Naive thymus-derived CD8-positive, alpha-beta T cell (primary cell): ENCODE results near the gene ZFPL1. TPM values are rescaled to one million over a fixed set of nuclear protein-coding genes. Genes with fewer than 3 reads are reported as not detected.

Experiments
- ATAC-seq, 2 donors: fragments of 150-1000 bp; cut with Tn5 transposase in 1 of 2; sonication (Bioruptor Pico), chemical (Tn5 transposase) in 1 of 2; 1 replicate in 1 of 2; 2 replicates in 1 of 2; pipeline ENCODE4 v1.10.0; 2021; ENCODE audit warnings: mild to moderate bottlenecking in 2 of 2, moderate library complexity in 2 of 2
- POLR2A ChIA-PET: fragments of 350-600 bp; sonication (Branson Sonifier 250); formaldehyde crosslinking; loops from one replicate; lab custom pipeline; 2021; ENCODE audit warnings: antibody characterized with exemption; lab: Charles Lee
- DNase-seq, 10 donors: peaks; one replicate each; pipeline versions ENCODE4 v3.0.0 to v3.0.0-alpha.2; 2020 to 2022
- H3K27ac Mint-ChIP-seq, 10 donors: one replicate each; pipeline ENCODE4 v1.8.0; 2020 to 2022; ENCODE audit warnings: mild to moderate bottlenecking in 10 of 10, mixed read lengths in 10 of 10, moderate library complexity in 4 of 10, inconsistent platforms in 1 of 10
- H3K27me3 Mint-ChIP-seq, 5 donors: one replicate each; pipeline ENCODE4 v1.8.0; 2021 to 2022; ENCODE audit warnings: mixed read lengths in 5 of 5
- H3K36me3 Mint-ChIP-seq, 3 donors: one replicate each; pipeline ENCODE4 v1.8.0; 2020 to 2022; ENCODE audit warnings: mixed read lengths in 3 of 3, mild to moderate bottlenecking in 2 of 3, inconsistent platforms in 1 of 3
- H3K4me1 Mint-ChIP-seq, 4 donors: one replicate each; pipeline ENCODE4 v1.8.0; 2021 to 2022; ENCODE audit warnings: mixed read lengths in 4 of 4
- H3K4me3 Mint-ChIP-seq, 10 donors: one replicate each; pipeline ENCODE4 v1.8.0; 2020 to 2022; ENCODE audit warnings: mild to moderate bottlenecking in 10 of 10, mixed read lengths in 10 of 10, moderate library complexity in 6 of 10, inconsistent platforms in 1 of 10
- H3K9me3 Mint-ChIP-seq, 9 donors: one replicate each; pipeline ENCODE4 v1.8.0; 2020 to 2022; ENCODE audit warnings: mixed read lengths in 9 of 9, mild to moderate bottlenecking in 3 of 9, inconsistent platforms in 1 of 9, moderate library complexity in 1 of 9
- polyA plus RNA-seq, 3 donors: library from polyadenylated mRNA; unstranded; fragments of 300-500 nt; fragmentation: Illumina TruSeq; gene quantifications; one replicate each; pipeline ENCODE4 v1.2.3, GENCODE V29; 2021
- total RNA-seq, 8 experiments: library from RNA in 2 of 8; stranded (reverse) in 2 of 8; gene quantifications; one replicate each; pipeline ENCODE4 v1.2.3 and lab custom pipeline; 2021 to 2026

ZFPL1 gene
- total and polyA plus RNA-seq, 5 experiments from 2014 or later: 21.5 to 50.5 (median 33.1) TPM

DNA sequence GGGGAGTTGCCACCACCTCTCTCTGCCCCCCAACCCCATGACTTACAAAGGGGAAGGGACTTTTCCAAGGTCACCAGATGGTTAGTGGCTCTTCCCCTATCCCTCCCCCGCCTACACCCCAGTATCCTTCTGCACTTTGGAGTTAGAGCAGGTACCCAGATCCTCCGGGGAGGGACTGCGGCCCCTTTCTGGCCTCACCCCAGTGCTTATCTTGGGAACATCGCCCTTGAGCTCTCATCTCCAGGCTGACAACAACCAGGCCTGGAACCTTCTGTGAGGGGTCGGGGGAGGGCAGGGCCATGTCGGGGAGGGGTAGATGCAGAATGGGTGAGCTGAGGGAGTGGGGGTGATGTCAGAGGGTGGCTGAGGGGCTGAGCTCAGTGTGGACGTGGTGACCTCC, 18.2 kb upstream of the ZFPL1 start:
- Mint-ChIP-seq H3K27ac (no peak overlapping the region), H3K9me3 (no peaks in the 10 kb centered on the region), H3K4me1 (peaks cover 0 to 4% (median 2%) of the 10 kb centered on the region in 4 donors), H3K36me3 (no peaks in the 10 kb centered on the region), H3K27me3 (no peaks in the 10 kb centered on the region), H3K4me3 (no peak overlapping the region)
- POLR2A ChIA-PET: no interaction called here
- ATAC-seq: no peak
- DNase-seq: no peak

DNA sequence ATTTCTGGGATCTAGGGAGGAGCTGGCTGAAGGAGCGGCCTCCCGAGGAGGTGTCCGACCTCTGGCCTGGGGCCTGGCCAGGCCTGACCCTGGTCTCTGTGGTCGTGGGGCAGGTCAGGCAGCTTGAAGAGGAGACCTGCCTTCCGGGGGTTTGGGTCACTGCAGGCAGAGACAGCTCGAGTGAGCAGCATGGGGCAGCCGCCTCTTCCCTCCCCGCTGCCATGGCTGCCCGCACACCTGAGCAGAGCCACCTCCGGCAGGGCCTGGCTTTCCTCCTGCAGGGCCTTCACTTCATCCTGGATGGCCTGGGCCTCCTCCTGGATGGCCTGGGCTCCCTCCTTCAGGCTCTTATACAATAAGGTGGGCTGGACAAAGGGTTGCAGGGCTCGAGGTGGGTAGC, 17.7 kb upstream of the ZFPL1 start:
- Mint-ChIP-seq H3K36me3 (no peaks in the 10 kb centered on the region), H3K27me3 (no peaks in the 10 kb centered on the region), H3K4me3 (no peak overlapping the region), H3K4me1 (peaks cover 0 to 2% (median under 1%) of the 10 kb centered on the region in 4 donors), H3K9me3 (no peaks in the 10 kb centered on the region), H3K27ac (no peak overlapping the region)
- ATAC-seq (no peak), DNase-seq (no peak)
- POLR2A ChIA-PET: no interaction called here

DNA sequence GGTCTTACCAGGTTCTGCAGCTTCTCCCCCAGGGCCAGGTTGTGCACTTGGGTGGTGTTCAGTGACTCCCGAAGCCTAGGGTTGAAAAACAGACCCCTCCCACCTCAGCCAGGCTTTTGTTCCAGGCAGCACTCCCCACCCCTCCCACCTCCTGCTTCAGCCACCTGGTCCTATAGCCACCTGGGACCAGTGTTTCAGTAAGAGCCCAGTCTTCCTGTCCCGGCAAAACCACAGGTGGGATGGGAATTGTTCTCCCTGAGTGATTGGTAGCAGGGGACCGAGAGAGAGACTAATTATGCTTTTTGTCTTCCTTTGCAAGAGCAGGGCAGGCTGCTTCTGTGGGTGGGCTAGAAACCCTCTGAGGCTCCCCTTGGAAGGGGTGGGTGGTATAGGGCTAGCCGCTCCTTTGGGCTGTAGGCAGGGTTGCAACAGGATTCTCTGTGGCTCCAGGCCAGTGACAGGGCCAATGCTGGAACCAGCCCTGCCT, 17.2 kb upstream of the ZFPL1 start:
- no peak overlapping the region for H3K4me3 Mint-ChIP-seq
- DNase-seq (no peak), ATAC-seq (no peak)
- H3K27me3 Mint-ChIP-seq: no peaks in the 10 kb centered on the region
- POLR2A ChIA-PET: no interaction called here
- H3K27ac Mint-ChIP-seq: no peak overlapping the region
- peaks cover 0 to 2% (median under 1%) of the 10 kb centered on the region in 4 donors for H3K4me1 Mint-ChIP-seq
- no peaks in the 10 kb centered on the region for H3K9me3 Mint-ChIP-seq
- no peaks in the 10 kb centered on the region for H3K36me3 Mint-ChIP-seq

DNA sequence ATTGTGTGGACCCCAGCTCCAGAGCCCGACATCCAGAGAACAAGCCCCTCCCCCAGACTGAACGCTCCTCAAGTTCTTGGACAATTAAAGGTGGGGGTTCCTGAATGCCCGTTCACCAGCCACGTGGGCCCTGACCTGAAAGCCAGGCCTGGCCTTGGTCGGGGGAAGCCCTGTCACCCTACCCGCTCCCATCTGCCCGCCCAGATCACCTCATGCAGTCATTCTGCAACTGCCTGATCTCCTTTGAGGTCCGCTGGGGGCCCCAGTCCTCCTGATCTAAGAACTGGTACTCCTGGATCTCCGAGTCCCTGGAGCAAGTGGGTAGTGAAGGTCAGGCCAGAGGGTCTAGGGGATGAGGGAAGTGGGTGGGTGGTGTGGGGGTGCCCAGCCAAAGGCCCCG, 16.6 kb upstream of the ZFPL1 start:
- no peak overlapping the region for H3K4me3 Mint-ChIP-seq
- H3K4me1 Mint-ChIP-seq: peaks cover 0 to 2% (median under 1%) of the 10 kb centered on the region in 4 donors
- peak overlapping the region in 1 of 10 donors; percentile 29 for H3K27ac Mint-ChIP-seq
- no peaks in the 10 kb centered on the region for H3K27me3 Mint-ChIP-seq
- no peaks in the 10 kb centered on the region for H3K36me3 Mint-ChIP-seq
- no peak for DNase-seq
- no peaks in the 10 kb centered on the region for H3K9me3 Mint-ChIP-seq
- POLR2A ChIA-PET: no interaction called here
- no peak for ATAC-seq

DNA sequence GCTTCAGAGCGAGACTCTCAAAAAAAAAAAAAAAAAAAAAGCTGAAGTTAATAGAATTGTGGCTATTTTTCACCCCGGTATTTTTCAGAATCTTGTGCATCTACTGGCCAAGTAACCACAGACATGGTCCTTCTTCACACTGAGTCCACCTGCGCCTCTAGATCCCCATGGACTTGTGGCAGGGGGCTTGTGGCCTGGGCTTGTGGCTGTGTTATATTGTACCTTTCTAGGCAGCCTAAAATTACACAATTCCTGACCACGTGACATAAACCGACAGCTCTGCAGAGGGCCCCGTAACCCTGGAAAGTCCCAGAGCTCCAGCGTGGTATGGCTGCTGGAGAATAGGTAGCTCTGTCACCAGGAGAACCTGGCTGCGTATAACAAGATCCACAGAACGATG, 14.8 kb upstream of the ZFPL1 start:
- POLR2A ChIA-PET: no interaction called here
- peaks cover 0 to 2% (median 0%) of the 10 kb centered on the region in 4 donors for H3K4me1 Mint-ChIP-seq
- no peaks in the 10 kb centered on the region for H3K36me3 Mint-ChIP-seq
- no peak overlapping the region for H3K4me3 Mint-ChIP-seq
- no peak for ATAC-seq
- DNase-seq: no peak
- no peak overlapping the region for H3K27ac Mint-ChIP-seq
- H3K9me3 Mint-ChIP-seq: no peaks in the 10 kb centered on the region
- H3K27me3 Mint-ChIP-seq: no peaks in the 10 kb centered on the region

DNA sequence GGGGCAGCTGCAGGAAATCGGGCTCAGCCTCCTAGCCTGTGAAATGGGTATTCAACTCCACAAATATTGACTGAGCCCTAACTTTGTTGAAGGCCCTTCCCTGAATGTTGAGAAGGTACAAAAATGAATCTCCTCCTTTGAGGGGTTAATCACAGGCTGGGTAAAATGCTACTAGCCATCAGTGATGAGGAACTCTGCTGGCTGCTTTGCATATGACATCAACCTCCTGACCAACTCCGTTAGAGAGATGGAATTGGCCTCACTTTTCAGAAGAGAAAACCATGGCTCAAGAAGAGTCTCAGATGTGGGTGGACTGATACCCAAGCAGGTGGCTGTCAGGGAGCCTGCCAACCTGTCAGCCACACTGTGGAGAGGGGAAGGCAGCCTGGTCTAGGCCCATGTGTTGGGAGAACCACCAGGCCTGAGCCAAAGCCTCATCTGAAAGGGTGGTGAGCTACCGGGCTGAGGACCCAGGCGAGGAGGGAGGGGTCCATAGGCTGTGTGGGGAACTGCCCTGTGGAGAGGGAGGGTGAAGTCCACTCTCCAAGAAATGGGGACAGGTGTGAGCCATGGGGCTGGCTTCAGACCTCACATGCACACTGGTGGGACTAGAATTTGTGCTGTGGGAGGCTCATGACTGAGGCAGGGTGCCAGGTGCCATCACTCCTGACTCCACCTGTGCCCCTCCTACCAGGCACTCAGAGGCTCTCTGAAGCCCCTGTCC, 12.0 kb upstream of the ZFPL1 start:
- Mint-ChIP-seq H3K27ac (no peak overlapping the region), H3K4me3 (no peak overlapping the region), H3K36me3 (no peaks in the 10 kb centered on the region), H3K9me3 (no peaks in the 10 kb centered on the region), H3K4me1 (peaks cover 0 to 2% (median 0%) of the 10 kb centered on the region in 4 donors), H3K27me3 (no peaks in the 10 kb centered on the region)
- no peak for DNase-seq
- POLR2A ChIA-PET: interaction anchor here (0.7 to 0.9 kb wide), 2 partner anchors 9 to 50 kb away, joined by 3 to 5 read pairs; partner anchors contain the start of genes FAU and MRPL49
- ATAC-seq: no peak

DNA sequence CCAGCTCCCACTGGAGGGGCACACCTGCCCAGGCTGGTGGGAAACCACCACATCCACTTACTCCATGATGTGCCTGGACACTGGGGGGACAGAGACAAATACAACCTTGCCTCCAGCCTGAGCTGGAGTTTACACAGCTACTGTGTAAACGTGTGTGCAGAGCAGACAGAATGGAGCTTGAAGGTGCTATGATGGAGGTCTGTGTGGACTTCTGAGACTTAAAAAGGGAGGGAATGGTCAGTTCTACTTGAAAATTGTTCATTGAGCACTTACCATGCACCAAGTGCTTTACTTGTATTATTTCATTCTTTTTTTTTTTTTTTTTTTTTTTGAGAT, 11.4 kb upstream of the ZFPL1 start:
- H3K4me1 Mint-ChIP-seq: peaks cover 0 to 2% (median 0%) of the 10 kb centered on the region in 4 donors
- H3K27ac Mint-ChIP-seq: no peak overlapping the region
- no peak for DNase-seq

DNA sequence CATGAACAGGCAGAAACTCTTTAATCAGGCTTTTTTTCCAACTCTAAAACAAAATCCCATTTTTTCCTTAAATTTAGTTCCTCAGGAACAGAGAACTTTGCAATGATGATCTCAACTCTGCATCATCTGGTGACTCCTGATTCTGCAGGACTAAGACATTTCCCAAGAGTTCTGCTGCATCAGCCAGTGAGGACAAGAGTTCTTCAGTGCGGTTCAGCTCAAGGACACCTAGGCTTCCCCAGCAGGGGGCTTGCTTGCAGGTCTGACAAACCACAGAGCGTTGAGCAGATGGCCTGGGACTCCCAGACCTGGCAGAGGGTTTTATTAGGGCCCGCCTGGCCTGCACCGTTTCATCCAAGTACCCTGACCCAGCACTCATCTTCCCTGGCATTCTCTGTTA, 6.6 kb upstream of the ZFPL1 start:
- ATAC-seq: no peak
- Mint-ChIP-seq H3K4me1 (peaks cover 4 to 10% (median 6%) of the 10 kb centered on the region in 4 donors), H3K27me3 (no peaks in the 10 kb centered on the region), H3K27ac (peak overlapping the region in 2 of 10 donors; percentile 70 to 84), H3K36me3 (no peaks in the 10 kb centered on the region), H3K9me3 (no peaks in the 10 kb centered on the region), H3K4me3 (no peak overlapping the region)
- POLR2A ChIA-PET: interaction anchor here (0.9 kb wide), 1 partner anchor 63 kb away, joined by 3 read pairs; the partner anchor contains the start of gene ARL2
- no peak for DNase-seq

More for the DNA sequence above, 11.4 kb upstream of the ZFPL1 start:
- H3K4me3 Mint-ChIP-seq: no peak overlapping the region
- H3K9me3 Mint-ChIP-seq: no peaks in the 10 kb centered on the region
- no peak for ATAC-seq
- H3K27me3 Mint-ChIP-seq: no peaks in the 10 kb centered on the region
- no peaks in the 10 kb centered on the region for H3K36me3 Mint-ChIP-seq
- POLR2A ChIA-PET: interaction anchor here (0.7 to 0.9 kb wide), 2 partner anchors 8 to 50 kb away, joined by 3 to 5 read pairs; partner anchors contain the start of genes FAU and MRPL49

DNA sequence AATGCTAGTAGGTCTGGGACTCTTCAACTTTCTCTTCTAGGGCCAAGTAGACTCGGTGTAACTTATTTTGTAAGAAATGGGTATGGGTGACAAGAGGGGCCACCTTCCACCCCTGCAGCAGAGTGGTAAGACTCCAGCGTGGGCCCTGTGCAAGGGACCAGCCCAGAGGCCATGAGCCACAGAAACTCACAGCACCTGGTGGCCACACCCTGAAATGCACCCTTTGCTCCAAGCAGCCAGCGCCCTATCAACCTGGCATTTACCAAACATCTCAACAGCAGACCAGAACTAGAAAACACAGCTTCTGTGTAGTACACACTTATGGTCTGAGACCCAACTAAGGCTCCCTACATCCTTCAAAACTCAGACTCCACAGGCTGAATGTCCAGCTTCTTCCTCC, 5.9 kb upstream of the ZFPL1 start:
- Mint-ChIP-seq H3K4me1 (peaks cover 4 to 15% (median 6%) of the 10 kb centered on the region in 4 donors), H3K9me3 (no peaks in the 10 kb centered on the region), H3K27me3 (no peaks in the 10 kb centered on the region), H3K4me3 (no peak overlapping the region), H3K27ac (peak overlapping the region in 7 of 10 donors; percentile 33 to 86 (median 62)), H3K36me3 (no peaks in the 10 kb centered on the region)
- ATAC-seq: peak; percentile 99 to 100
- DNase-seq: peak; percentile 43 to 81 (median 62)
- POLR2A ChIA-PET: no interaction called here

DNA sequence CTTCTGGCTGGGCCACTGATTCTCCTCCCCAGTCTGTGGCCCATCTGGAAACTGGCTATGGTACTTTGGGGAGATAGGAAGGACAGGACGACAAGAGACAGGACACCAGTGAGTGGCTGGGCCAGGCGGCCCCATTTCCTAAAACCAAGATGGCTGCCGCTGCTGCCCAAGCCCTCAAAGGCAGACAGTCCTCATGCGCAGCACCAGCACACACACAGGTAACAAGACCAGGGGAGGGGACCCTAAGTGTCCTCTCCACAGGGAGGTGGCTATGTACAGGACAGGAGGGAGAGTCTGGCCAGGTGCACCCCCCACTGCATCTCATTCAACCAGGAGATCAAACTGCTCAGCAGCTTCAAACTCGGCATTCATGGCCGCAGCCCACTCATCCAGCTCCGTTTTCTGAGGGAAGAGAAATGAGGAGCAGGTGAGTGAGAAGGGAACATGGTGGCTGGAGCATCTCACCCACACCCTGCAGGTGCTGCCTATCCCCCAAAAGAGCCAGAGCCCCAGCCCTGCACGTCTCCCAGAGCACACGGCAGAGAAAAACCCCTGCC, 5.2 kb upstream of the ZFPL1 start:
- Mint-ChIP-seq H3K36me3 (no peaks in the 10 kb centered on the region), H3K4me3 (no peak overlapping the region)
- POLR2A ChIA-PET: interaction anchor here (0.6 to 0.9 kb wide), 4 partner anchors 38 to 1208 kb away, joined by 3 to 5 read pairs (median 4); partner anchors contain the start of genes ARL2 and SAC3D1

DNA sequence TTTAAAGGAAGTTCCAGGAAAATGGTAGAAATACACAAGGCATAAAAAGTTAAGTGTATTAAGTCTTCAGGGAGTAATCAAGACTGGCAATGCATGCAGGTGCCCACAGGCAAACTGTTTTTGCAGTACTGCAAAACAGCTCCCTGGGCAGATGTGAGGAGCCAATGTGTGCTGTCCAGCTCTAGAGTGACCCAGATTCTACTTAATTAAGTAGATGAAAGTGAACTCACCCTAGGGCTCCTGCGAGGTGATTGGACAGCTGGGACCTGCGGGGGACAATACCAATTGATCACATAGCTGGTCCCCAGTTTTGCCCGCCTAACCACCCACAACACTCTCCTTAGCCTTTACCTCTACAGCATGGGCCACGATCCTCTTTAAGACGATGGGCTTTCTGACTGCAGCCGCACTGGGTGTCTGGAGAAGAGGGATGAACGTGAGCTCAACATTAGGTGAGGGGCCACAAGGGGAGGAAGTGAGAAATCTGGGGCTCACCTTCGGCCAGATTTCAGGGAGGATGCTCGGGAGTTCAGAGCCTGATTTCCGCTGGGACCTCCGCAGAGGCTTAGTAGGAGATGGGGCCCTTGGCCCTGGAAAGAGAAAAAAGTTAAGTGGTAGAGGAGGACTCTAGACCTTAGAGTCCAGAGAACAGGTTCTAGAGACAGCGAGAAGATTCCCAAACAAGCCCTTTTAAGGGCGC, 738 bp upstream of the ZFPL1 start:
- Mint-ChIP-seq H3K4me3 (peak overlapping the region; percentile 86 to 99 (median 92)), H3K36me3 (peaks cover 0 to 22% (median 0%) of the 10 kb centered on the region in 3 donors), H3K4me1 (peaks cover 16 to 36% (median 28%) of the 10 kb centered on the region in 4 donors), H3K27ac (peak overlapping the region; percentile 83 to 99 (median 97)), H3K27me3 (peaks cover 0 to 2% (median 0%) of the 10 kb centered on the region in 5 donors), H3K9me3 (no peaks in the 10 kb centered on the region)
- no peak for ATAC-seq
- POLR2A ChIA-PET: interaction anchor here (0.6 to 4.6 kb wide), 11 partner anchors 12 to 83 kb away, joined by 3 to 48 read pairs (median 3); partner anchors contain the start of genes FAU, MRPL49, SAC3D1 and SNX15
- no peak for DNase-seq

More for the DNA sequence above, 5.2 kb upstream of the ZFPL1 start:
- no peak for DNase-seq
- Mint-ChIP-seq H3K9me3 (no peaks in the 10 kb centered on the region), H3K27me3 (peaks cover 0 to under 1% (median 0%) of the 10 kb centered on the region in 5 donors), H3K27ac (peak overlapping the region in 1 of 10 donors; percentile 62), H3K4me1 (peaks cover 6 to 22% (median 13%) of the 10 kb centered on the region in 4 donors)
- ATAC-seq: no peak

DNA sequence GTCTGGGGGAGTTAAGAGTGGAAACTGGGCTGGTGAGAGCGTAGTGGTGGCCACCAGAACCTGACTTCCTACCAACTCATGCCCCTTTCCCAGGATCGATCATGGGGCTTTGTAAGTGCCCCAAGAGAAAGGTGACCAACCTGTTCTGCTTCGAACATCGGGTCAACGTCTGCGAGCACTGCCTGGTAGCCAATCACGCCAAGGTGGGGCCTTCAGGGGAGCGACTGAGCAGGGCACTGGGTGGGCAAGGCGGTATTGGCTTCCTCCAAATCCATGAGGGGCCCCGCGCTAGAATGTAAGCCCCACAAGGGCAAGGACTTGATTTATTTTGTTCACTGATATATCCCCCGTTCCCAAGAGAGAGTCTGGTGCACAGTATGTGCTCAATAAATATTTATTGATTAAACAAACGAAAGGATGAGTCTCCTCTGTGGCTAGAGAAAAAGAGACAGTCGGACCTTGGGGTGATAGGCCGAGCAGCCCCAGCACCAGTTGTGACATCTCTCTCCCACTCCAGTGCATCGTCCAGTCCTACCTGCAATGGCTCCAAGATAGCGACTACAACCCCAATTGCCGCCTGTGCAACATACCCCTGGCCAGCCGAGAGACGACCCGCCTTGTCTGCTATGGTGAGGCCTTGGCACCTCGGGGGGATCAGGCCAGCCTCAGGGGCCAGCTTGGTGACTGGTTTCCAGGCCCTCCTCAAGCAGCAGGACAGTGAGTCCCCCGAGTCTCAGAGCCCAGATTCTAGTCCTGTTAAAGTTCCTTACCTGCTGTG, 765 bp downstream of the ZFPL1 start:
- H3K36me3 Mint-ChIP-seq: peaks cover 0 to 32% (median 2%) of the 10 kb centered on the region in 3 donors
- ATAC-seq (no peak), DNase-seq (no peak)
- H3K4me3 Mint-ChIP-seq: peak overlapping the region; percentile 86 to 99 (median 92)
- POLR2A ChIA-PET: interaction anchor here (1.4 to 4.6 kb wide), 6 partner anchors 11 to 70 kb away, joined by 3 to 48 read pairs (median 12); partner anchors contain the start of genes ARL2, FAU, MRPL49 and TM7SF2
- H3K27me3 Mint-ChIP-seq: peaks cover 0 to 2% (median 0%) of the 10 kb centered on the region in 5 donors
- peak overlapping the region; percentile 91 to 99 (median 98) for H3K27ac Mint-ChIP-seq
- H3K9me3 Mint-ChIP-seq: no peaks in the 10 kb centered on the region
- H3K4me1 Mint-ChIP-seq: peaks cover 18 to 31% (median 27%) of the 10 kb centered on the region in 4 donors
